ENCODE measurements around the gene WDR86. TPM values are rescaled to one million over a fixed set of nuclear protein-coding genes. Genes with fewer than 3 reads are reported as not detected.

The WDR86 gene
- total RNA-seq, 2 donors from 2014 or later = 0.33 to 1.6 TPM

- no peak overlapping the region for H3K4me3 ChIP-seq
- DNase-seq (ENCODE audit: low spot score) = no peak
These were observed 21.4 kb downstream of the WDR86 start for GRCh38 chr7:151388430-151388829.

GRCh38 chr7:151388007-151388297 lies 21.9 kb downstream of the WDR86 start:
- Histone ChIP-seq H3K9me3 (no peaks in the 10 kb centered on the region), H3K27ac (no peak overlapping the region), H3K36me3 (no peaks in the 10 kb centered on the region), H3K4me1 (no peaks in the 10 kb centered on the region), H3K4me3 (no peak overlapping the region), H3K27me3 (no peaks in the 10 kb centered on the region)
- DNase-seq (ENCODE audit: low spot score) = no peak
- TF ChIP-seq, protein P1, sequence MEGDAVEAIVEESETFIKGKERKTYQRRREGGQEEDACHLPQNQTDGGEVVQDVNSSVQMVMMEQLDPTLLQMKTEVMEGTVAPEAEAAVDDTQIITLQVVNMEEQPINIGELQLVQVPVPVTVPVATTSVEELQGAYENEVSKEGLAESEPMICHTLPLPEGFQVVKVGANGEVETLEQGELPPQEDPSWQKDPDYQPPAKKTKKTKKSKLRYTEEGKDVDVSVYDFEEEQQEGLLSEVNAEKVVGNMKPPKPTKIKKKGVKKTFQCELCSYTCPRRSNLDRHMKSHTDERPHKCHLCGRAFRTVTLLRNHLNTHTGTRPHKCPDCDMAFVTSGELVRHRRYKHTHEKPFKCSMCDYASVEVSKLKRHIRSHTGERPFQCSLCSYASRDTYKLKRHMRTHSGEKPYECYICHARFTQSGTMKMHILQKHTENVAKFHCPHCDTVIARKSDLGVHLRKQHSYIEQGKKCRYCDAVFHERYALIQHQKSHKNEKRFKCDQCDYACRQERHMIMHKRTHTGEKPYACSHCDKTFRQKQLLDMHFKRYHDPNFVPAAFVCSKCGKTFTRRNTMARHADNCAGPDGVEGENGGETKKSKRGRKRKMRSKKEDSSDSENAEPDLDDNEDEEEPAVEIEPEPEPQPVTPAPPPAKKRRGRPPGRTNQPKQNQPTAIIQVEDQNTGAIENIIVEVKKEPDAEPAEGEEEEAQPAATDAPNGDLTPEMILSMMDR (IDR thresholded peaks at IDR 0.05) = no peak

More at GRCh38 chr7:151388430-151388829, 21.4 kb downstream of the WDR86 start:
- TF ChIP-seq, protein P1 (IDR thresholded peaks at IDR 0.05) = no peak
- Histone ChIP-seq H3K9me3 (no peaks in the 10 kb centered on the region), H3K4me1 (no peaks in the 10 kb centered on the region), H3K27ac (no peak overlapping the region), H3K27me3 (no peaks in the 10 kb centered on the region), H3K36me3 (no peaks in the 10 kb centered on the region)

DNA sequence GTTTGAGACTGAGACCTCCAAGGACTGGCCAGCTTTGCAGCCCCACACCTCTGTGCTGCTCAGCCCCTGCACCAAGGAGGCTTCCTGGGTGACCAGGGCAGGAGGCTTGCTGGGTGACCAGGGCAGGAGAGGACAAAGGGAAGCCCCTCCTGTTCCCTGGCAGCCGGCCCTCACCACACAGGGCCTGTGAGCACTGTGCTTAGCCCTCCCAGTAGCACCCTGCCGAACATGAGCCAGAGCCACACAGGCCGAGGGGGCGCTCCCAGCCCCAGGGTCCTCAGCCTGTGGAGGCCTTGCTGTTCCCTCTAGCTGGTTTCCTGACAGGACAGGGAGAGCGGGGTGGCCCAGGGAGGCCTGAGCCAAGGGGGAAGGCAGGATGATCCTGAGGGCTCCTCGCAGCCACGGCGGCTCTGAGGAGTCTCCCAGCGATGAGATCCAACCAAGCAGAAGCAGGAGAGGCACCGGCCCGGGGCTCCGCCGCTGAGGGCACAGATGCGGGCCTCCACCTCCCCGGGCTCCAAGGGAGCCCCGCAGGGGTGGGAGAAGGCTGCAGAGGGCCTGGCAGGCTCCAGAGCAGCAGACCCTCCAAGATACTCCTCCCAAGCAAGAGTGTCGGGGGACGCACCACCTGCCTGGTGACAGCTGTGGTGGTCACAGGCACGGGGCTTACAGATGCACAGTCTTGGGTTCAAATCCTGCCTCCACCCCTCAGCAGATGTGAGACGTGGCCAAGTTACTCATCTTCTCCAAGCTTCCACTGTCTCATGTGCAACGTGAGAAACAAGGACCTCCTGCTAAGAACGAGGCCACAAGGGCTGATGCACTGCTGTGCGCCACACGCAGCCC lies 22.5 kb downstream of the WDR86 start:
- H3K27ac ChIP-seq = no peak overlapping the region
- no peaks in the 10 kb centered on the region for H3K9me3 ChIP-seq
- H3K36me3 ChIP-seq = no peaks in the 10 kb centered on the region
- DNase-seq (ENCODE audit: low spot score) = no peak
- TF ChIP-seq, protein P1 (IDR thresholded peaks at IDR 0.05) = no peak
- H3K27me3 ChIP-seq = peaks cover 0 to 3% of the 10 kb centered on the region in 2 donors
- H3K4me1 ChIP-seq = no peaks in the 10 kb centered on the region
- H3K4me3 ChIP-seq = no peak overlapping the region

DNA sequence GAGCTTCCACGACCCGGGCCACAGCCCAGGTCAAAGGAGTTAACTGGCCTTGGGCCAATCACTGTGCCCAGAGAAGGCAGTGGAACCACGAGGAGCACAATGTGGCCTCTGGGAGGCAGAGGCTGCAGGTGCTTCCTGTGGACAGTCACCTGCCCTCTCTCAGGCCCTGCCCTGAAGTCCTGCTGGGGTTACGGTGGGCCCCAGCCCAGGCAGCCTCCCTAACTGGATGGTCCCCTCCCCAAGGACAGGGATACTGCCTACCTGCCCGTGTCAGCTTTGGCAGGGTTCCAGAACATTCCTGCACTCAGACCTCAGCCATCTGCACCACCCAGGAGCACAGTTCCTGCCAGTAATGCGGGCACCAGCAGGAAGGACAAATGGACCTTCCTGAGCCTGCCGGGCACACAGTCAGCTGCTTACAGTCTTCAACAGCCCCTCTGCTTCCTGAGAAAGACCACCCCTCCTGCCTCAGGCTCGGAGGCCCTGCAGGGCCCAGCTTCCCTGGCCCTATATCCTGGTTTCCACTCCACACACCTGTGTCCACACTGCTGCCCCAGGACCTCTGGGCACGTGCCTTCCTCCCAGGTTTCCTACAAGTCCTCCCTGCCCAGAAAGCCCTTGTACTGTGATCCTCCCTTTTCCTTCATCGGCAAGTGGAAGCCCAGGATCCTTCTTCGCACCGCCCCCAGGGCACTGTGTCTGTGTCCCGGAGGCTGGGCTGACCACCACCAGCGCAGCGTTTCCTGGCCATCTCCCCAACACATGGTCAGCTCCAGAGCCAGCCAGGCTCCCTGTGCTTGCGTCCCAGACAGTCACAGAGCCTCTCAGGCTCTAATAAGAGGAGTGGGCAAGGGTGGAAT lies 23.3 kb downstream of the WDR86 start:
- no peak overlapping the region for H3K27ac ChIP-seq
- TF ChIP-seq, protein P1 (IDR thresholded peaks at IDR 0.05) = no peak
- no peaks in the 10 kb centered on the region for H3K9me3 ChIP-seq
- H3K36me3 ChIP-seq = no peaks in the 10 kb centered on the region
- H3K4me3 ChIP-seq = no peak overlapping the region
- peaks cover 0 to 8% of the 10 kb centered on the region in 2 donors for H3K4me1 ChIP-seq
- DNase-seq (ENCODE audit: low spot score) = no peak
- H3K27me3 ChIP-seq = peaks cover 2 to 11% of the 10 kb centered on the region in 2 donors

DNA sequence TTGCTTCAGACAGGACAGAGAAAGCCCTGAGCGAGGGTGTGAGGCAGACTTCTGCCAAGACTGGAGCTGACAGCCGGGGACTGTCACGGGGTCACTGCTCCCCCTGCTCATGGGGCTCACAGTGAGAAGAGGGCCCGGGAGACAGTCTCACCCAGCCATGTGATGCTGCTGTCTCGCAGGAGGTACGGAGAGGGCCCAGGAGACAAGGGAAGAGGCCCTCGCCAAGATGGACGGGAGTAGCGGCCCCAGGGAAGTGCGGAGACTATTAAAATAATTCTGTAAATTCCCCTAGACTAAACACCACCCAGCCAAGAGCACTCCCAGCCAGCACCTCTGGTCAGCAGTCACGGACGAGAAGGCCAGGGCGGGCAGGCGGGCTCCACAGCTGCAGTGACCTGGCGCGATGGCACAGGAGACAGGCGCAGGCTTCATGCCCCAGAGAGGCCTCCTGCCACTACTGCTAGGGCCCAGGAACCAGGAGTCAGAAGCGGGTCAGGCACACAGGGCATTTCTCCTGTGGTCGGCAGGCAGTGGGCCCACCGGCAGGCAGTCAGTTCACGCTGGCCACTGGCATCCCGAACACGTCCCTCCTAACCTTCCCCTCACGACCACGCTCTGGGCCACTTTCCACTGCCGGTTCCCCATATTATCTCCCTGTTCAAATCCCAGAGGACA lies 24.1 kb downstream of the WDR86 start:
- no peak for DNase-seq (ENCODE audit: low spot score)
- H3K36me3 ChIP-seq = no peaks in the 10 kb centered on the region
- TF ChIP-seq, protein P1 (IDR thresholded peaks at IDR 0.05) = no peak
- H3K4me1 ChIP-seq = peaks cover 0 to 15% of the 10 kb centered on the region in 2 donors
- H3K27ac ChIP-seq = no peak overlapping the region
- H3K9me3 ChIP-seq = no peaks in the 10 kb centered on the region
- H3K4me3 ChIP-seq = no peak overlapping the region
- H3K27me3 ChIP-seq = peaks cover 2 to 15% of the 10 kb centered on the region in 2 donors
